ENCODE data around the gene TXLNA. TPM values are rescaled to one million over a fixed set of nuclear protein-coding genes. Genes with fewer than 3 reads are reported as not detected.

Gene TXLNA
- total RNA-seq, 1 experiment from 2014 or later, result 49.8 TPM

GRCh38 chr1:32179443-32180185 is at the start of gene TXLNA (continued):
- TF ChIP-seq, protein P1, sequence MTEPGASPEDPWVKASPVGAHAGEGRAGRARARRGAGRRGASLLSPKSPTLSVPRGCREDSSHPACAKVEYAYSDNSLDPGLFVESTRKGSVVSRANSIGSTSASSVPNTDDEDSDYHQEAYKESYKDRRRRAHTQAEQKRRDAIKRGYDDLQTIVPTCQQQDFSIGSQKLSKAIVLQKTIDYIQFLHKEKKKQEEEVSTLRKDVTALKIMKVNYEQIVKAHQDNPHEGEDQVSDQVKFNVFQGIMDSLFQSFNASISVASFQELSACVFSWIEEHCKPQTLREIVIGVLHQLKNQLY (CRISPR knock-in tag; IDR thresholded peaks at IDR 0.05), result peak; percentile 52; the same call in 1 of the 2 replicates
- TF ChIP-seq CREB1 (CRISPR knock-in tag; IDR thresholded peaks at IDR 0.05) (peak; percentile 44; the same call in 1 of the 2 replicates), NR3C1 (CRISPR knock-in tag; conservative IDR thresholded peaks at IDR 0.05; ENCODE audit: low read depth) (no peak), ZNF263 (CRISPR knock-in tag; IDR thresholded peaks at IDR 0.05; ENCODE audit: low read depth) (peak; percentile 55; the same call in 1 of the 2 replicates), MXD4 (CRISPR knock-in tag; IDR thresholded peaks at IDR 0.05; ENCODE audit: borderline replicate concordance) (no peak), ZNF532 (CRISPR knock-in tag; IDR thresholded peaks at IDR 0.05; ENCODE audit: borderline replicate concordance) (peak; percentile 89), NR1H2 (CRISPR knock-in tag; IDR thresholded peaks at IDR 0.05) (0 out of 2 replicates have a peak, but pooled peaks have one; percentile 14), ZNF423 (CRISPR knock-in tag; IDR thresholded peaks at IDR 0.05) (no peak), NFYB (CRISPR knock-in tag; conservative IDR thresholded peaks at IDR 0.05; ENCODE audit: low read depth) (peak; percentile 81), ATF1 (CRISPR knock-in tag; IDR thresholded peaks at IDR 0.05) (no peak), JUN (CRISPR knock-in tag; IDR thresholded peaks at IDR 0.05) (peak; percentile 75; the same call in 1 of the 2 replicates), SMAD3 (CRISPR knock-in tag; IDR thresholded peaks at IDR 0.05; ENCODE audit: borderline replicate concordance) (peak; percentile 64; the same call in 1 of the 2 replicates), ATF6 (CRISPR knock-in tag; IDR thresholded peaks at IDR 0.05) (no peak), HMGA2 (CRISPR knock-in tag; IDR thresholded peaks at IDR 0.05) (no peak), GABPB1 (CRISPR knock-in tag; IDR thresholded peaks at IDR 0.05) (peak; percentile 81), TEAD1 (CRISPR knock-in tag; IDR thresholded peaks at IDR 0.05) (peak; percentile 86), MYBL2 (CRISPR knock-in tag; IDR thresholded peaks at IDR 0.05) (peak; percentile 88), ZNF671 (CRISPR knock-in tag; IDR thresholded peaks at IDR 0.05) (0 out of 2 replicates have a peak, but pooled peaks have one; percentile 56), KAT7 (CRISPR knock-in tag; IDR thresholded peaks at IDR 0.05; ENCODE audit: borderline replicate concordance) (0 out of 2 replicates have a peak, but pooled peaks have one; percentile 89), SP1 (CRISPR knock-in tag; conservative IDR thresholded peaks at IDR 0.05) (peak; percentile 85), FOXP1 (CRISPR knock-in tag; IDR thresholded peaks at IDR 0.05; ENCODE audit: borderline replicate concordance) (peak; percentile 95; the same call in 1 of the 2 replicates)
- TF ChIP-seq, protein P2, sequence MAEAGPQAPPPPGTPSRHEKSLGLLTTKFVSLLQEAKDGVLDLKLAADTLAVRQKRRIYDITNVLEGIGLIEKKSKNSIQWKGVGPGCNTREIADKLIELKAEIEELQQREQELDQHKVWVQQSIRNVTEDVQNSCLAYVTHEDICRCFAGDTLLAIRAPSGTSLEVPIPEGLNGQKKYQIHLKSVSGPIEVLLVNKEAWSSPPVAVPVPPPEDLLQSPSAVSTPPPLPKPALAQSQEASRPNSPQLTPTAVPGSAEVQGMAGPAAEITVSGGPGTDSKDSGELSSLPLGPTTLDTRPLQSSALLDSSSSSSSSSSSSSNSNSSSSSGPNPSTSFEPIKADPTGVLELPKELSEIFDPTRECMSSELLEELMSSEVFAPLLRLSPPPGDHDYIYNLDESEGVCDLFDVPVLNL (CRISPR knock-in tag; IDR thresholded peaks at IDR 0.05; ENCODE audit: borderline replicate concordance, low read depth), result peak; percentile 43; the same call in 1 of the 2 replicates
- TF ChIP-seq, protein P3, sequence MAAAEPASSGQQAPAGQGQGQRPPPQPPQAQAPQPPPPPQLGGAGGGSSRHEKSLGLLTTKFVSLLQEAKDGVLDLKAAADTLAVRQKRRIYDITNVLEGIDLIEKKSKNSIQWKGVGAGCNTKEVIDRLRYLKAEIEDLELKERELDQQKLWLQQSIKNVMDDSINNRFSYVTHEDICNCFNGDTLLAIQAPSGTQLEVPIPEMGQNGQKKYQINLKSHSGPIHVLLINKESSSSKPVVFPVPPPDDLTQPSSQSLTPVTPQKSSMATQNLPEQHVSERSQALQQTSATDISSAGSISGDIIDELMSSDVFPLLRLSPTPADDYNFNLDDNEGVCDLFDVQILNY (CRISPR knock-in tag; IDR thresholded peaks at IDR 0.05), result peak; percentile 92
- TF ChIP-seq, protein P4, sequence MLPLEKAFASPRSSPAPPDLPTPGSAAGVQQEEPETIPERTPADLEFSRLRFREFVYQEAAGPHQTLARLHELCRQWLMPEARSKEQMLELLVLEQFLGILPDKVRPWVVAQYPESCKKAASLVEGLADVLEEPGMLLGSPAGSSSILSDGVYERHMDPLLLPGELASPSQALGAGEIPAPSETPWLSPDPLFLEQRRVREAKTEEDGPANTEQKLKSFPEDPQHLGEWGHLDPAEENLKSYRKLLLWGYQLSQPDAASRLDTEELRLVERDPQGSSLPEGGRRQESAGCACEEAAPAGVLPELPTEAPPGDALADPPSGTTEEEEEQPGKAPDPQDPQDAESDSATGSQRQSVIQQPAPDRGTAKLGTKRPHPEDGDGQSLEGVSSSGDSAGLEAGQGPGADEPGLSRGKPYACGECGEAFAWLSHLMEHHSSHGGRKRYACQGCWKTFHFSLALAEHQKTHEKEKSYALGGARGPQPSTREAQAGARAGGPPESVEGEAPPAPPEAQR (CRISPR knock-in tag; IDR thresholded peaks at IDR 0.05), result no peak
- TF ChIP-seq, protein P5, sequence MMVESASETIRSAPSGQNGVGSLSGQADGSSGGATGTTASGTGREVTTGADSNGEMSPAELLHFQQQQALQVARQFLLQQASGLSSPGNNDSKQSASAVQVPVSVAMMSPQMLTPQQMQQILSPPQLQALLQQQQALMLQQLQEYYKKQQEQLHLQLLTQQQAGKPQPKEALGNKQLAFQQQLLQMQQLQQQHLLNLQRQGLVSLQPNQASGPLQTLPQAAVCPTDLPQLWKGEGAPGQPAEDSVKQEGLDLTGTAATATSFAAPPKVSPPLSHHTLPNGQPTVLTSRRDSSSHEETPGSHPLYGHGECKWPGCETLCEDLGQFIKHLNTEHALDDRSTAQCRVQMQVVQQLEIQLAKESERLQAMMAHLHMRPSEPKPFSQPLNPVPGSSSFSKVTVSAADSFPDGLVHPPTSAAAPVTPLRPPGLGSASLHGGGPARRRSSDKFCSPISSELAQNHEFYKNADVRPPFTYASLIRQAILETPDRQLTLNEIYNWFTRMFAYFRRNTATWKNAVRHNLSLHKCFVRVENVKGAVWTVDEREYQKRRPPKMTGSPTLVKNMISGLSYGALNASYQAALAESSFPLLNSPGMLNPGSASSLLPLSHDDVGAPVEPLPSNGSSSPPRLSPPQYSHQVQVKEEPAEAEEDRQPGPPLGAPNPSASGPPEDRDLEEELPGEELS (CRISPR knock-in tag; IDR thresholded peaks at IDR 0.05), result peak; percentile 92; the same call in 1 of the 2 replicates
